ENCODE data around the gene CDKN2D.
A peak's percentile ranks its signal among the peaks of the same experiment; 100 is the strongest.
"Not testable (repeated sequence)": the region's sequence is repeated elsewhere in the genome, so short reads cannot be mapped to it uniquely, and the experiment has no call there.

The CDKN2D gene

DNA sequence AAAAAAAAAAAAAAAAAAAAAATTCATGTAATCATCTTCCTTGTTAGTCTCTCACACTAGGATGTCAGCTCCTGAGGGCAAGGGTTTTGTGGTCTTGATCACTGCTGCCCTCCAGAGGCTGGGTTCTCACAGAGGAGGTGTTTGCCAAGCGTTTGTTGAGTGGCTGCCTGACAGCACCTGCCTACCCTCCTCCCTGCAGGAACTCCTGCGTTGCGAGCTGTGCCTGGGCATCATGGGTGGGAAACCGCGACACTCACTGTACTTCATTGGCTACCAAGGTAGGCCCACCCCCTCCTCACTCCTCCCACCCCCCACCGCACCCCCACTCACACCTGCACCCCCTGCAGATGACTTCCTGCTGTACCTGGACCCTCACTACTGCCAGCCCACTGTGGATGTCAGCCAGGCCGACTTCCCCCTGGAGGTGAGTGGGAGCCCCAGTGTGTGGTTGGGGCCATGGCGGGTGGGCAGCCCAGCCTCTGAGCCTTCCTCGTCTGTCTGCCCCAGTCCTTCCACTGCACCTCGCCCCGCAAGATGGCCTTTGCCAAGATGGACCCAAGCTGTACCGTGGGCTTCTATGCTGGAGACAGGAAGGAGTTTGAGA is 17.0 kb downstream of the CDKN2D start:
- H3K4me3 ChIP-seq: no peak overlapping the region
- TF ChIP-seq, protein P1, sequence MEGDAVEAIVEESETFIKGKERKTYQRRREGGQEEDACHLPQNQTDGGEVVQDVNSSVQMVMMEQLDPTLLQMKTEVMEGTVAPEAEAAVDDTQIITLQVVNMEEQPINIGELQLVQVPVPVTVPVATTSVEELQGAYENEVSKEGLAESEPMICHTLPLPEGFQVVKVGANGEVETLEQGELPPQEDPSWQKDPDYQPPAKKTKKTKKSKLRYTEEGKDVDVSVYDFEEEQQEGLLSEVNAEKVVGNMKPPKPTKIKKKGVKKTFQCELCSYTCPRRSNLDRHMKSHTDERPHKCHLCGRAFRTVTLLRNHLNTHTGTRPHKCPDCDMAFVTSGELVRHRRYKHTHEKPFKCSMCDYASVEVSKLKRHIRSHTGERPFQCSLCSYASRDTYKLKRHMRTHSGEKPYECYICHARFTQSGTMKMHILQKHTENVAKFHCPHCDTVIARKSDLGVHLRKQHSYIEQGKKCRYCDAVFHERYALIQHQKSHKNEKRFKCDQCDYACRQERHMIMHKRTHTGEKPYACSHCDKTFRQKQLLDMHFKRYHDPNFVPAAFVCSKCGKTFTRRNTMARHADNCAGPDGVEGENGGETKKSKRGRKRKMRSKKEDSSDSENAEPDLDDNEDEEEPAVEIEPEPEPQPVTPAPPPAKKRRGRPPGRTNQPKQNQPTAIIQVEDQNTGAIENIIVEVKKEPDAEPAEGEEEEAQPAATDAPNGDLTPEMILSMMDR (IDR thresholded peaks at IDR 0.05): no peak
- no peak for DNase-seq (ENCODE audit: low spot score)
- no peak overlapping the region for H3K27ac ChIP-seq

DNA sequence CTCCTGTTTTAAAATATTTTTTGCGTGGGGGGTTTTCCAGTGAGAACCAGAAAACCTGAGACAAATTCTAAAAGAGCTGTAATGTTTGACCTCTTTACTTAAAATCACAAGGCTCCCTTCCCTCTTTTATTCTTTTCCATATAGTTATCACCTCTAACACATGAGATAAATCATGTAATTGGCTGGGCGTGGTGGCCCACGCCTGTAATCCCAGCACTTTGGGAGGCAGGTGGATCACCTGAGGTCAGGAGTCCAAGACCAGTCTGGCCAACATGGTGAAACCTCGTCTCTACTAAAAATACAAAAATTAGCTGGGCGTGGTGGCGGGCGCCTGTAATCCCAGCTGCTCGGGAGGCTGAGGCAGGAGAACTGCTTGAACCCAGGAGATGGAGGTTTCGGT is 17.8 kb downstream of the CDKN2D start:
- not testable (repeated sequence) for H3K27ac ChIP-seq; DNase-seq (ENCODE audit: low spot score)

DNA sequence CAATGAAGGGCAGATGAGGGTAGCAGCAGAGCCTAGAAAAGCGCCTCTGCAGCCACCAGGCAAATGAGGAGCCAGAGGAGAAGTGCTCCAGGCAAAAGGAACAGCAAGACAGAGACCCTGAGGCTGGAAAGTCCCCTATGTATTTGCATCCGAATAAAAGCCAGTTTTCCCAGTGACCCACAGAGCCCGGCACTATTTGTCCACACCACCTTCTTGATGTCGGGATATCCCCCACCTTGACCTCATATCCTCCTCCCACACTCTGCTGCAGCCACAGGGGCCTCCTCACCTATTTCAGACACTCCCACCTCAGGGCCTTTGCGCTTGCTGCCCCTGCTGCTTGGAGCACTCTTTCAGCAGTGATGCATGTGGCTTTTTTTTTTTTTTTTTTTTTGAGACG is 18.4 kb downstream of the CDKN2D start:
- TF ChIP-seq, protein P1 (IDR thresholded peaks at IDR 0.05): no peak
- Histone ChIP-seq H3K27ac (no peak overlapping the region), H3K4me3 (no peak overlapping the region)
- DNase-seq (ENCODE audit: low spot score): no peak

More for the DNA sequence above, 17.8 kb downstream of the CDKN2D start:
- H3K4me3 ChIP-seq: not testable (repeated sequence)

DNA sequence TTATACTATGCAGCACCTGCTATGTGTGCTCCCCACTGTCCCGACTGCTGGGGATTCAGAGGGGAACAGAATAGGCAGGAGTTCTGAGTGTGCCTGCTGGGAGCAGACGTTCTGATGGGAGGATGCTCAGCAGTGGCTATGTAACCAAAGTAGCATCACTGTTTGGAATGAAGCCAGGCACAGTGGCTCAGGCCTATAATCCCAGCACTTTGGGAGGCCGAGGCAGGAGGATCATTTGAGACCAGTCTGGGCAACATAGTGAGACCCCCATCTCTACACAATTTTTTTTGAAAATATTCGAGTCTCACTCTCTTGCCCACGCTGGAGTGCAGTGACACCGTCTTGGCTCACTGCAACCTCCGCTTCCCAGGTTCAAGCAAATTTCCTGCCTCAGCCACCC is 19.0 kb downstream of the CDKN2D start:
- TF ChIP-seq, protein P1 (IDR thresholded peaks at IDR 0.05): no peak
- Histone ChIP-seq H3K27ac (no peak overlapping the region), H3K4me3 (no peak overlapping the region)
- DNase-seq (ENCODE audit: low spot score): no peak

DNA sequence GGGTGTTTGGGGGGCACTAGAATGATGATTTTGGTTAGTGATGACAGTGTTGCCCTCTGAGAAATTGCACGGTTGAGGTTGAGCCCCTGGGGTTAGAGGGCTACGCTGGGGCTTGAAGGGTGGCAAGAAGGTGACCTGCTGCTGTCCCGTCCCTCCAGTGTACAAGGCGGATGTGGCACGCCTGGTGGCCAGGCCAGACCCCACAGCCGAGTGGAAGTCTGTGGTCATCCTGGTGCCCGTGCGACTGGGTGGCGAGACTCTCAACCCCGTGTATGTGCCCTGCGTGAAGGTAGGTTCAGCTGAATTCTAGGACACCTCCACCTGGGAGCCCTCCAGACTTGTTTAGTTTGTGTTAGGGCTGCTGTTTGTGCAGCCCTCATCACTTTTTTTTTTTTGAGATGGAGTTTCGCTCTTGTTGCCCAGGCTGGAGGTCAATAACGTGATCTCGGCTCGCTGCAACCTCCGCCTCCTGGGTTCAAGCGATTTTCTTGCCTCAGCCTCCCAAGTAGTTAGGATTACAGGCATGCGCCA is 20.0 kb downstream of the CDKN2D start:
- TF ChIP-seq, protein P1 (IDR thresholded peaks at IDR 0.05): no peak
- Histone ChIP-seq H3K4me3 (no peak overlapping the region), H3K27ac (no peak overlapping the region)
- no peak for DNase-seq (ENCODE audit: low spot score)

DNA sequence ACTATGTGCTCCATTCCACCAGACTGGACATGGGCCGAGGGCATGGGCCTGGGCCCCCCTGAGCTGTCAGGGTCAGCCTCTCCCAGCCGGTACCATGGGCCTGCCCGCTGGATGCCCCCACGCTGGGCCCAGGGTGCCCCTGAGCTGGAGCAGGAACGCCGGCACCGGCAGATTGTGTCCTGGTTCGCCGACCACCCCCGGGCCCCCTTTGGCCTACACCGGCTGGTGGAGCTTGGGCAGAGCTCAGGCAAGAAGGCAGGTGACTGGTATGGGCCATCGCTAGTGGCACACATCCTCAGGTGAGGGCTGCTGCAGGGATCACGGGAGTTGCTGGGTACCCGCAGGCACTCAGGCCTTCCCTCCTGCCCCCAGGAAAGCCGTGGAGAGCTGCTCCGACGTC is 22.0 kb downstream of the CDKN2D start:
- TF ChIP-seq, protein P1 (IDR thresholded peaks at IDR 0.05): no peak
- Histone ChIP-seq H3K27ac (no peak overlapping the region), H3K4me3 (no peak overlapping the region)
- no peak for DNase-seq (ENCODE audit: low spot score)

DNA sequence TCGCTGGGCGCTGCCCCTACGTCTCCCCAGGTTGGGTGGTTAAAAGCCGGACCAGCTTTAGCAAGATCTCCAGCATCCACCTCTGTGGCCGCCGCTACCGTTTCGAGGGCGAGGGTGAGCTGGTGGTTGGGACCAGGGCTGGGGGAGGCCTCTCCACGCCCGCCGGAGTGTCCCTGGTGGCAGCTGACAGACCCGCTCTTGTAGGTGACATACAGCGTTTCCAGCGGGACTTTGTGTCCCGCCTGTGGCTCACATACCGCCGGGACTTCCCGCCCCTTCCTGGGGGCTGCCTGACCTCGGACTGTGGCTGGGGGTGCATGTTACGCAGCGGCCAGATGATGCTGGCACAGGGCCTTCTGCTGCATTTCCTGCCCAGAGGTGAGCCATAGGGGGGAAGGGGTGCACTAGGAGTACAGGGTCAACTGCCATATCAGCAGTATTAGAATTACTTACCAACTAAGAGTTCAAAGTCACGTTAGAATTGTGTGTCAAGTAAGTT is 24.0 kb downstream of the CDKN2D start:
- Histone ChIP-seq H3K4me3 (peak overlapping the region; percentile 89), H3K27ac (peak overlapping the region; percentile 91 to 95)
- TF ChIP-seq, protein P1 (IDR thresholded peaks at IDR 0.05): no peak
- DNase-seq (ENCODE audit: low spot score): no peak
